Vagina (tissue), 2 donors: ENCODE data around the gene LENG8. TPM values are rescaled to one million over a fixed set of nuclear protein-coding genes. Genes with fewer than 3 reads are reported as not detected.

ENCODE experiments used
- DNase-seq, 2 donors: peaks; one replicate each; pipeline ENCODE4 v3.0.0-alpha.2; 2017; ENCODE audit errors: extremely low spot score in 2 of 2
- H3K27ac ChIP-seq: fragments of 200-600 bp; sonication (generic); one replicate; pipeline ENCODE4 v1.5.1; 2019
- H3K27me3 ChIP-seq: fragments of 200-600 bp; sonication (generic); one replicate; pipeline ENCODE4 v1.5.1; 2019
- H3K36me3 ChIP-seq, 2 donors: fragments of 200-600 bp; sonication (generic); one replicate each; pipeline ENCODE4 v1.5.1; 2017 to 2019
- H3K4me1 ChIP-seq: fragments of 200-600 bp; sonication (generic); one replicate; pipeline ENCODE4 v1.5.1; 2019
- H3K4me3 ChIP-seq, 2 donors: fragments of 200-600 bp; sonication (generic); 1 replicate in 1 of 2; 2 replicates in 1 of 2; pipeline ENCODE4 v1.5.1; 2016 to 2019
- H3K9me3 ChIP-seq: fragments of 200-600 bp; sonication (generic); one replicate; pipeline ENCODE4 v1.5.1; 2019
- POLR2A ChIP-seq, 2 donors: fragments of 450-650 bp; IDR thresholded peaks; one replicate each; pipeline ENCODE4 v1.6.1; 2017; ENCODE audit warnings: antibody characterized with exemption in 2 of 2, mild to moderate bottlenecking in 2 of 2, moderate library complexity in 2 of 2
- POLR2AphosphoS5 ChIP-seq, 2 donors: sonication (generic); formaldehyde crosslinking; IDR thresholded peaks; one replicate each; pipeline ENCODE4 v1.9.0; 2017; ENCODE audit warnings: antibody characterized with exemption in 2 of 2, mild to moderate bottlenecking in 2 of 2, low read depth in 1 of 2; ENCODE audit not compliant: insufficient read depth in 1 of 2
- intact Hi-C: fragments of 100-400 bp; cut with DNase I; formaldehyde crosslinking; loops from one replicate; pipeline ENCODE4 v1.15.1; 2023
- total RNA-seq: library from RNA; depleted of rRNA; stranded (reverse); fragments of >200 nt; gene quantifications from one replicate; pipeline ENCODE4 v1.2.3, GENCODE V29; 2016
- TF ChIP-seq, protein P1 (sequence below), 3 experiments: fragments of 450-650 bp in 2 of 3; fragments of 200-600 bp in 1 of 3; sonication (generic) in 1 of 3; IDR thresholded peaks; one replicate each; pipeline ENCODE4 v1.5.1; 2017 to 2019; ENCODE audit warnings: antibody characterized with exemption in 3 of 3, mild to moderate bottlenecking in 2 of 3, moderate library complexity in 2 of 3

LENG8 gene
- total RNA-seq, 1 donor from 2014 or later: 129 TPM

GRCh38 chr19:54470991-54471782 lies 22.2 kb downstream of the LENG8 start:
- intact Hi-C loops: no loop called here
- no peaks in the 10 kb centered on the region for H3K27me3 ChIP-seq
- peak in 1 of 2 donors; percentile 86 for DNase-seq
- H3K4me3 ChIP-seq: peak overlapping the region; percentile 52 to 61
- H3K9me3 ChIP-seq: no peaks in the 10 kb centered on the region
- H3K4me1 ChIP-seq: peaks cover 47% of the 10 kb centered on the region
- H3K36me3 ChIP-seq: no peaks in the 10 kb centered on the region
- TF ChIP-seq, protein P1, sequence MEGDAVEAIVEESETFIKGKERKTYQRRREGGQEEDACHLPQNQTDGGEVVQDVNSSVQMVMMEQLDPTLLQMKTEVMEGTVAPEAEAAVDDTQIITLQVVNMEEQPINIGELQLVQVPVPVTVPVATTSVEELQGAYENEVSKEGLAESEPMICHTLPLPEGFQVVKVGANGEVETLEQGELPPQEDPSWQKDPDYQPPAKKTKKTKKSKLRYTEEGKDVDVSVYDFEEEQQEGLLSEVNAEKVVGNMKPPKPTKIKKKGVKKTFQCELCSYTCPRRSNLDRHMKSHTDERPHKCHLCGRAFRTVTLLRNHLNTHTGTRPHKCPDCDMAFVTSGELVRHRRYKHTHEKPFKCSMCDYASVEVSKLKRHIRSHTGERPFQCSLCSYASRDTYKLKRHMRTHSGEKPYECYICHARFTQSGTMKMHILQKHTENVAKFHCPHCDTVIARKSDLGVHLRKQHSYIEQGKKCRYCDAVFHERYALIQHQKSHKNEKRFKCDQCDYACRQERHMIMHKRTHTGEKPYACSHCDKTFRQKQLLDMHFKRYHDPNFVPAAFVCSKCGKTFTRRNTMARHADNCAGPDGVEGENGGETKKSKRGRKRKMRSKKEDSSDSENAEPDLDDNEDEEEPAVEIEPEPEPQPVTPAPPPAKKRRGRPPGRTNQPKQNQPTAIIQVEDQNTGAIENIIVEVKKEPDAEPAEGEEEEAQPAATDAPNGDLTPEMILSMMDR (IDR thresholded peaks at IDR 0.05): no peak
- peak in 1 of 2 donors; percentile 59 for TF ChIP-seq POLR2AphosphoS5 (IDR thresholded peaks at IDR 0.05; ENCODE audit: insufficient read depth in 1 of 2, low read depth in 1 of 2)
- peak overlapping the region; percentile 64 for H3K27ac ChIP-seq

DNA sequence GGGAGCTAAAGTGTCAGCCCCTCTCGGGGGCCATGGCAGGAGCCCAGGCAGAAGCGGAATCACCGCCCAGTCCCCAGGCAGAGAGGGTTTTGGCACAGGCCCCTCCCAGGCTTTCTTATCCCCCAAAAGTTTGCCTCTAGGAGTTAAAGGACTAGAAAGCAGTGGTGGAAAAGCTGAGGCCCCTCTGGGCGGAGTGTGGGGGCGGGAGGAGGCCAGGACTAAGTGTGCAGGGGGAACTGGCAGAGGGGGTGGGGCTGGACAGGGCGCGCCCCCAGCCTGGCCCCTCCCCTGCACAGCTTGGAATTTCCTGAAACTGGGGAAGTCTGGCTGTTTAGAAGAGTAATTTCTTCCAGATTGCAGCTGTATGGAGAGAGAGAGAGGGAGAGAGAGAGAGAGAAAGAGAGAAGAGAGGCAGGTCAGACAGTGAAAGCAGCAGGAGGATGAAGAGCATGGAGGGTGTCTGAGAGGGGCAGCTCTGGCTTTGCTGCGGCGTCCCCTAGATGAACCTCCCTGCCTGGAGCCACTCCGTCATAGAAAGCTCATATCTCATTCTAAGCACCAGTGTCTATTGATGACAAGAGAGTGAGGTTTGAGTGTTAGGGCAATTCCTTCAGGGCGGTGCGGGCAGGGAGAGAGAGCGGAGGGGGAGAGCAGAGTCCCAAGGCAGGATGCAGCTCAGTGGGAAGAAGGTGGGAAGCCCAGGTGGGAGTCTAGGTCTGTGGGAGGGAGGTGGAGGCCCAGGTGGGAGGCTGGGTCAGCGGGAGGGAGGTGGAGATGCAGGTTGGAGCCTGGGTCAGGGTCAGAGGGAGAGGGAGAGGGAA lies 24.3 kb downstream of the LENG8 start, which contains the start of gene CDC42EP5:
Gene CDC42EP5 (minus strand): TSS at position 226 of the 821 bp plus-strand sequence. CDS start 7,749 bp downstream, outside the sequence.
- TF ChIP-seq POLR2AphosphoS5 (IDR thresholded peaks at IDR 0.05; ENCODE audit: insufficient read depth in 1 of 2, low read depth in 1 of 2) (peak; percentile 72 to 94), POLR2A (IDR thresholded peaks at IDR 0.05) (peak in 1 of 2 donors; percentile 76)
- TF ChIP-seq, protein P1 (IDR thresholded peaks at IDR 0.05): no peak
- no peaks in the 10 kb centered on the region for H3K36me3 ChIP-seq
- H3K27me3 ChIP-seq: no peaks in the 10 kb centered on the region
- H3K27ac ChIP-seq: peak within 1 kb of the TSS; percentile 88
- H3K4me1 ChIP-seq: peaks cover 47% of the 10 kb centered on the region
- H3K9me3 ChIP-seq: no peaks in the 10 kb centered on the region
- peak within 1 kb of the TSS; percentile 48 to 50 for H3K4me3 ChIP-seq
- peak in 1 of 2 donors; percentile 88 for DNase-seq
- intact Hi-C loops: no loop called here

- no peaks in the 10 kb centered on the region for H3K27me3 ChIP-seq
- TF ChIP-seq POLR2A (IDR thresholded peaks at IDR 0.05) (no peak), POLR2AphosphoS5 (IDR thresholded peaks at IDR 0.05; ENCODE audit: insufficient read depth in 1 of 2, low read depth in 1 of 2) (no peak)
- TF ChIP-seq, protein P1 (IDR thresholded peaks at IDR 0.05): no peak
- DNase-seq: no peak
- H3K36me3 ChIP-seq: no peaks in the 10 kb centered on the region
- H3K4me3 ChIP-seq: peak overlapping the region; percentile 48 to 50
- H3K9me3 ChIP-seq: no peaks in the 10 kb centered on the region
- H3K4me1 ChIP-seq: peaks cover 47% of the 10 kb centered on the region
- intact Hi-C loops: no loop called here
- H3K27ac ChIP-seq: peak overlapping the region; percentile 88
Observed at GRCh38 chr19:54473892-54474372, 24.9 kb downstream of the LENG8 start.

GRCh38 chr19:54475706-54476105 lies 26.7 kb downstream of the LENG8 start:
- H3K27me3 ChIP-seq: no peaks in the 10 kb centered on the region
- no peaks in the 10 kb centered on the region for H3K9me3 ChIP-seq
- H3K4me3 ChIP-seq: no peak overlapping the region
- H3K27ac ChIP-seq: no peak overlapping the region
- no peaks in the 10 kb centered on the region for H3K36me3 ChIP-seq
- intact Hi-C loops: no loop called here
- H3K4me1 ChIP-seq: peaks cover 29% of the 10 kb centered on the region
- DNase-seq: no peak
- TF ChIP-seq, protein P1 (IDR thresholded peaks at IDR 0.05): no peak
- no peak for TF ChIP-seq POLR2AphosphoS5 (IDR thresholded peaks at IDR 0.05; ENCODE audit: insufficient read depth in 1 of 2, low read depth in 1 of 2)
- no peak for TF ChIP-seq POLR2A (IDR thresholded peaks at IDR 0.05)
